ENCODE measurements around the gene SPAG9.

Gene SPAG9

DNA sequence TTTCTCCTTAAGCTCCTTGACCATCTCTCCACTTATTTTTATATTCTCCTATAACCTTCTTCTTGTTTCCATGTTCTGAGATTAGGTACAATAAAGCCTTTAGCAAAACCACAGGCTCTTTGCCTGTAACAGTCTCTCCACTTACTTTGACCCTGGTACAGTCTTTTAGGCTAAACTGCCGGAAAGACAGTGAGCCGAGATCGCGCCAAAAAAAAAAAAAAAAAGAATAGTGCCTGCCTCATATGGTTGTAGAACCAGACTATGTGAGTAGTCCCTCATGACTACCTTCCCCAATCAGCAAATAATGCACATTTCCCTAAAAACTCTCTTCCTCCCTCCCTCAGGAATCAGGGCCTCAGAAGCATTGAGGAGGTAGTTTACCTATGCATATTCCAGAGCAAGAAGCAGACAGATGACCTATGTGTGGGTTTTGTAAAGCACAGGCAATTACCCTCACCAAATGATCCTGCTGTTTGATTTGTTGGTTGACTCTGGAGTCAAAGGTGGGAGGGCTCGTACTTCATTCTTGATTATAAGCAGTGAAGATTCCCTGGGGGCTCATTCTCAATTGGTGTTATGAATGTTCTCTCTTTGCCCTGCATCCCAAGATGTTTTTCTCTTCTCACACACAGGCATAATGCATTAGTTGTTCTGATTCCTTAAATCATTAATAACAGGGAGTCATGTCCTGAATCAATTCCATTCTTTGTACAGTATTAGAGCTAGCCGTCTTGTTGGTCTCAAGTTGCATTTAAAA is 23.8 kb upstream of the SPAG9 start (continued):
- no peak for TF ChIP-seq ZNF521 (tag by site-specific recombination; IDR thresholded peaks at IDR 0.05)
- no peak for TF ChIP-seq ZNF354C (tag by site-specific recombination; IDR thresholded peaks at IDR 0.05; ENCODE audit: borderline replicate concordance, low read depth)
- TF ChIP-seq, protein P1, sequence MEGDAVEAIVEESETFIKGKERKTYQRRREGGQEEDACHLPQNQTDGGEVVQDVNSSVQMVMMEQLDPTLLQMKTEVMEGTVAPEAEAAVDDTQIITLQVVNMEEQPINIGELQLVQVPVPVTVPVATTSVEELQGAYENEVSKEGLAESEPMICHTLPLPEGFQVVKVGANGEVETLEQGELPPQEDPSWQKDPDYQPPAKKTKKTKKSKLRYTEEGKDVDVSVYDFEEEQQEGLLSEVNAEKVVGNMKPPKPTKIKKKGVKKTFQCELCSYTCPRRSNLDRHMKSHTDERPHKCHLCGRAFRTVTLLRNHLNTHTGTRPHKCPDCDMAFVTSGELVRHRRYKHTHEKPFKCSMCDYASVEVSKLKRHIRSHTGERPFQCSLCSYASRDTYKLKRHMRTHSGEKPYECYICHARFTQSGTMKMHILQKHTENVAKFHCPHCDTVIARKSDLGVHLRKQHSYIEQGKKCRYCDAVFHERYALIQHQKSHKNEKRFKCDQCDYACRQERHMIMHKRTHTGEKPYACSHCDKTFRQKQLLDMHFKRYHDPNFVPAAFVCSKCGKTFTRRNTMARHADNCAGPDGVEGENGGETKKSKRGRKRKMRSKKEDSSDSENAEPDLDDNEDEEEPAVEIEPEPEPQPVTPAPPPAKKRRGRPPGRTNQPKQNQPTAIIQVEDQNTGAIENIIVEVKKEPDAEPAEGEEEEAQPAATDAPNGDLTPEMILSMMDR (tag by site-specific recombination; IDR thresholded peaks at IDR 0.05) = no peak
- TF ChIP-seq, protein P2, sequence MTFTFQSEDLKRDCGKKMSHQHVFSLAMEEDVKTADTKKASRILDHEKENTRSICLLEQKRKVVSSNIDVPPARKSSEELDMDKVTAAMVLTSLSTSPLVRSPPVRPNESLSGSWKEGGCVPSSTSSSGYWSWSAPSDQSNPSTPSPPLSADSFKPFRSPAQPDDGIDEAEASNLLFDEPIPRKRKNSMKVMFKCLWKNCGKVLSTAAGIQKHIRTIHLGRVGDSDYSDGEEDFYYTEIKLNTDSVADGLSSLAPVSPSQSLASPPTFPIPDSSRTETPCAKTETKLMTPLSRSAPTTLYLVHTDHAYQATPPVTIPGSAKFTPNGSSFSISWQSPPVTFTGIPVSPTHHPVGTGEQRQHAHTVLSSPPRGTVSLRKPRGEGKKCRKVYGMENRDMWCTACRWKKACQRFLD (tag by site-specific recombination; IDR thresholded peaks at IDR 0.05) = no peak
- TF ChIP-seq GLIS2 (tag by site-specific recombination; IDR thresholded peaks at IDR 0.05) = no peak
- TF ChIP-seq ZNF211 (tag by site-specific recombination; IDR thresholded peaks at IDR 0.05; ENCODE audit: low read depth) = no peak
- no peak for TF ChIP-seq KLF9 (tag by site-specific recombination; IDR thresholded peaks at IDR 0.05; ENCODE audit: low read depth)
- peak; percentile 44; the same call in 1 of the 2 replicates for TF ChIP-seq OSR2 (tag by site-specific recombination; IDR thresholded peaks at IDR 0.05)
- TF ChIP-seq KLF7 (tag by site-specific recombination; IDR thresholded peaks at IDR 0.05; ENCODE audit: borderline replicate concordance) = no peak
- TF ChIP-seq ZFP69B (tag by site-specific recombination; IDR thresholded peaks at IDR 0.05) = no peak
- TF ChIP-seq, protein P3, sequence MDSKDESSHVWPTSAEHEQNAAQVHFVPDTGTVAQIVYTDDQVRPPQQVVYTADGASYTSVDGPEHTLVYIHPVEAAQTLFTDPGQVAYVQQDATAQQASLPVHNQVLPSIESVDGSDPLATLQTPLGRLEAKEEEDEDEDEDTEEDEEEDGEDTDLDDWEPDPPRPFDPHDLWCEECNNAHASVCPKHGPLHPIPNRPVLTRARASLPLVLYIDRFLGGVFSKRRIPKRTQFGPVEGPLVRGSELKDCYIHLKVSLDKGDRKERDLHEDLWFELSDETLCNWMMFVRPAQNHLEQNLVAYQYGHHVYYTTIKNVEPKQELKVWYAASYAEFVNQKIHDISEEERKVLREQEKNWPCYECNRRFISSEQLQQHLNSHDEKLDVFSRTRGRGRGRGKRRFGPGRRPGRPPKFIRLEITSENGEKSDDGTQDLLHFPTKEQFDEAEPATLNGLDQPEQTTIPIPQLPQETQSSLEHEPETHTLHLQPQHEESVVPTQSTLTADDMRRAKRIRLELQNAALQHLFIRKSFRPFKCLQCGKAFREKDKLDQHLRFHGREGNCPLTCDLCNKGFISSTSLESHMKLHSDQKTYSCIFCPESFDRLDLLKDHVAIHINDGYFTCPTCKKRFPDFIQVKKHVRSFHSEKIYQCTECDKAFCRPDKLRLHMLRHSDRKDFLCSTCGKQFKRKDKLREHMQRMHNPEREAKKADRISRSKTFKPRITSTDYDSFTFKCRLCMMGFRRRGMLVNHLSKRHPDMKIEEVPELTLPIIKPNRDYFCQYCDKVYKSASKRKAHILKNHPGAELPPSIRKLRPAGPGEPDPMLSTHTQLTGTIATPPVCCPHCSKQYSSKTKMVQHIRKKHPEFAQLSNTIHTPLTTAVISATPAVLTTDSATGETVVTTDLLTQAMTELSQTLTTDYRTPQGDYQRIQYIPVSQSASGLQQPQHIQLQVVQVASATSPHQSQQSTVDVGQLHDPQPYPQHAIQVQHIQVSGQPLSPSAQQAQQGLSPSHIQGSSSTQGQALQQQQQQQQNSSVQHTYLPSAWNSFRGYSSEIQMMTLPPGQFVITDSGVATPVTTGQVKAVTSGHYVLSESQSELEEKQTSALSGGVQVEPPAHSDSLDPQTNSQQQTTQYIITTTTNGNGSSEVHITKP (tag by site-specific recombination; IDR thresholded peaks at IDR 0.05) = no peak
- TF ChIP-seq WT1 (tag by site-specific recombination; IDR thresholded peaks at IDR 0.05) = peak; percentile 65
- TF ChIP-seq ZNF157 (tag by site-specific recombination; IDR thresholded peaks at IDR 0.05) = no peak
- TF ChIP-seq ZNF664 (tag by site-specific recombination; IDR thresholded peaks at IDR 0.05) = no peak
- TF ChIP-seq, protein P4, sequence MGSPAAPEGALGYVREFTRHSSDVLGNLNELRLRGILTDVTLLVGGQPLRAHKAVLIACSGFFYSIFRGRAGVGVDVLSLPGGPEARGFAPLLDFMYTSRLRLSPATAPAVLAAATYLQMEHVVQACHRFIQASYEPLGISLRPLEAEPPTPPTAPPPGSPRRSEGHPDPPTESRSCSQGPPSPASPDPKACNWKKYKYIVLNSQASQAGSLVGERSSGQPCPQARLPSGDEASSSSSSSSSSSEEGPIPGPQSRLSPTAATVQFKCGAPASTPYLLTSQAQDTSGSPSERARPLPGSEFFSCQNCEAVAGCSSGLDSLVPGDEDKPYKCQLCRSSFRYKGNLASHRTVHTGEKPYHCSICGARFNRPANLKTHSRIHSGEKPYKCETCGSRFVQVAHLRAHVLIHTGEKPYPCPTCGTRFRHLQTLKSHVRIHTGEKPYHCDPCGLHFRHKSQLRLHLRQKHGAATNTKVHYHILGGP (tag by site-specific recombination; IDR thresholded peaks at IDR 0.05) = no peak
- no peak for TF ChIP-seq ZNF174 (tag by site-specific recombination; IDR thresholded peaks at IDR 0.05)
- no peak for TF ChIP-seq KLF16 (tag by site-specific recombination; IDR thresholded peaks at IDR 0.05)
- peak; percentile 86 for TF ChIP-seq ZNF600 (tag by site-specific recombination; IDR thresholded peaks at IDR 0.05)
- TF ChIP-seq, protein P5, sequence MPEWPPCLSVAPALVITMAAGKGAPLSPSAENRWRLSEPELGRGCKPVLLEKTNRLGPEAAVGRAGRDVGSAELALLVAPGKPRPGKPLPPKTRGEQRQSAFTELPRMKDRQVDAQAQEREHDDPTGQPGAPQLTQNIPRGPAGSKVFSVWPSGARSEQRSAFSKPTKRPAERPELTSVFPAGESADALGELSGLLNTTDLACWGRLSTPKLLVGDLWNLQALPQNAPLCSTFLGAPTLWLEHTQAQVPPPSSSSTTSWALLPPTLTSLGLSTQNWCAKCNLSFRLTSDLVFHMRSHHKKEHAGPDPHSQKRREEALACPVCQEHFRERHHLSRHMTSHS (tag by site-specific recombination; IDR thresholded peaks at IDR 0.05) = no peak
- TF ChIP-seq, protein P6, sequence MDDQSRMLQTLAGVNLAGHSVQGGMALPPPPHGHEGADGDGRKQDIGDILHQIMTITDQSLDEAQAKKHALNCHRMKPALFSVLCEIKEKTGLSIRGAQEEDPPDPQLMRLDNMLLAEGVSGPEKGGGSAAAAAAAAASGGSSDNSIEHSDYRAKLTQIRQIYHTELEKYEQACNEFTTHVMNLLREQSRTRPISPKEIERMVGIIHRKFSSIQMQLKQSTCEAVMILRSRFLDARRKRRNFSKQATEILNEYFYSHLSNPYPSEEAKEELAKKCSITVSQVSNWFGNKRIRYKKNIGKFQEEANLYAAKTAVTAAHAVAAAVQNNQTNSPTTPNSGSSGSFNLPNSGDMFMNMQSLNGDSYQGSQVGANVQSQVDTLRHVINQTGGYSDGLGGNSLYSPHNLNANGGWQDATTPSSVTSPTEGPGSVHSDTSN (CRISPR knock-in tag; IDR thresholded peaks at IDR 0.05) = no peak
- peak; percentile 76; the same call in 1 of the 2 replicates for TF ChIP-seq ZNF10 (tag by site-specific recombination; IDR thresholded peaks at IDR 0.05)
- no peak for TF ChIP-seq ZNF76 (tag by site-specific recombination; IDR thresholded peaks at IDR 0.05; ENCODE audit: borderline replicate concordance, low read depth)
- peak; percentile 54; the same call in 1 of the 2 replicates for TF ChIP-seq SP7 (tag by site-specific recombination; IDR thresholded peaks at IDR 0.05)
- TF ChIP-seq, protein P7, sequence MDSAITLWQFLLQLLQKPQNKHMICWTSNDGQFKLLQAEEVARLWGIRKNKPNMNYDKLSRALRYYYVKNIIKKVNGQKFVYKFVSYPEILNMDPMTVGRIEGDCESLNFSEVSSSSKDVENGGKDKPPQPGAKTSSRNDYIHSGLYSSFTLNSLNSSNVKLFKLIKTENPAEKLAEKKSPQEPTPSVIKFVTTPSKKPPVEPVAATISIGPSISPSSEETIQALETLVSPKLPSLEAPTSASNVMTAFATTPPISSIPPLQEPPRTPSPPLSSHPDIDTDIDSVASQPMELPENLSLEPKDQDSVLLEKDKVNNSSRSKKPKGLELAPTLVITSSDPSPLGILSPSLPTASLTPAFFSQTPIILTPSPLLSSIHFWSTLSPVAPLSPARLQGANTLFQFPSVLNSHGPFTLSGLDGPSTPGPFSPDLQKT (IDR thresholded peaks at IDR 0.05; ENCODE audit: borderline replicate concordance, low read depth, low read length) = no peak
- TF ChIP-seq, protein P8, sequence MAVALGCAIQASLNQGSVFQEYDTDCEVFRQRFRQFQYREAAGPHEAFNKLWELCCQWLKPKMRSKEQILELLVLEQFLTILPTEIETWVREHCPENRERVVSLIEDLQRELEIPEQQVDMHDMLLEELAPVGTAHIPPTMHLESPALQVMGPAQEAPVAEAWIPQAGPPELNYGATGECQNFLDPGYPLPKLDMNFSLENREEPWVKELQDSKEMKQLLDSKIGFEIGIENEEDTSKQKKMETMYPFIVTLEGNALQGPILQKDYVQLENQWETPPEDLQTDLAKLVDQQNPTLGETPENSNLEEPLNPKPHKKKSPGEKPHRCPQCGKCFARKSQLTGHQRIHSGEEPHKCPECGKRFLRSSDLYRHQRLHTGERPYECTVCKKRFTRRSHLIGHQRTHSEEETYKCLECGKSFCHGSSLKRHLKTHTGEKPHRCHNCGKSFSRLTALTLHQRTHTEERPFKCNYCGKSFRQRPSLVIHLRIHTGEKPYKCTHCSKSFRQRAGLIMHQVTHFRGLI (tag by site-specific recombination; IDR thresholded peaks at IDR 0.05) = no peak
